Epithelial cell of prostate (primary cell): ENCODE data around the gene VWA7.
A peak's percentile ranks its signal among the peaks of the same experiment; 100 is the strongest.

ENCODE experiments used
- DNase-seq: peaks from one replicate; pipeline ENCODE4 v3.0.0-alpha.2; 2011; ENCODE audit warnings: low read depth, low spot score
- H3K27ac ChIP-seq: fragments of 450-650 bp; 2 replicates; pipeline ENCODE4 v1.5.1; 2017; ENCODE audit warnings: mild to moderate bottlenecking

Gene VWA7

GRCh38 chr6:31779908-31780307 lies 2.8 kb upstream of the VWA7 start:
- DNase-seq, result no peak
- H3K27ac ChIP-seq, result no peak overlapping the region

GRCh38 chr6:31778999-31779885 lies 2.1 kb upstream of the VWA7 start:
- no peak for DNase-seq
- no peak overlapping the region for H3K27ac ChIP-seq

- H3K27ac ChIP-seq, result no peak overlapping the region
- DNase-seq, result no peak
Observed at GRCh38 chr6:31778193-31778592, 1.1 kb upstream of the VWA7 start.

GRCh38 chr6:31777667-31778050 lies 531 bp upstream of the VWA7 start:
- H3K27ac ChIP-seq, result peak overlapping the region; percentile 57
- no peak for DNase-seq

GRCh38 chr6:31776485-31776988 lies 591 bp downstream of the VWA7 start:
- no peak for DNase-seq

GRCh38 chr6:31775633-31776484 lies 1.3 kb downstream of the VWA7 start:
- H3K27ac ChIP-seq, result no peak overlapping the region
- DNase-seq, result no peak

More at GRCh38 chr6:31776485-31776988, 591 bp downstream of the VWA7 start:
- H3K27ac ChIP-seq, result peak overlapping the region; percentile 57

- no peak for DNase-seq
- H3K27ac ChIP-seq, result no peak overlapping the region
Observed at GRCh38 chr6:31775184-31775583, 1.9 kb downstream of the VWA7 start.

- no peak for DNase-seq
- H3K27ac ChIP-seq, result no peak overlapping the region
Observed at GRCh38 chr6:31771992-31772358, 5.2 kb downstream of the VWA7 start.

- no peak overlapping the region for H3K27ac ChIP-seq
- no peak for DNase-seq
Observed at GRCh38 chr6:31770860-31771259, 6.3 kb downstream of the VWA7 start.

- no peak overlapping the region for H3K27ac ChIP-seq
- no peak for DNase-seq
Observed at GRCh38 chr6:31769684-31770371, 7.3 kb downstream of the VWA7 start.

- DNase-seq, result no peak
- H3K27ac ChIP-seq, result no peak overlapping the region
Observed at GRCh38 chr6:31768363-31769257, 8.5 kb downstream of the VWA7 start.

- no peak overlapping the region for H3K27ac ChIP-seq
- no peak for DNase-seq
Observed at GRCh38 chr6:31767096-31767645, 10.0 kb downstream of the VWA7 start.

- DNase-seq, result no peak
- no peak overlapping the region for H3K27ac ChIP-seq
Observed at GRCh38 chr6:31765910-31766794, 11.0 kb downstream of the VWA7 start.

- no peak for DNase-seq
- H3K27ac ChIP-seq, result no peak overlapping the region
Observed at GRCh38 chr6:31765559-31765909, 11.6 kb downstream of the VWA7 start.

- no peak for DNase-seq
- H3K27ac ChIP-seq, result no peak overlapping the region
Observed at GRCh38 chr6:31764198-31764597, 12.9 kb downstream of the VWA7 start.

- no peak overlapping the region for H3K27ac ChIP-seq
- no peak for DNase-seq
Observed at GRCh38 chr6:31763619-31763940, 13.5 kb downstream of the VWA7 start.

GRCh38 chr6:31762878-31763618 lies 14.1 kb downstream of the VWA7 start:
- H3K27ac ChIP-seq, result no peak overlapping the region
- DNase-seq, result no peak

GRCh38 chr6:31762356-31762755 lies 14.8 kb downstream of the VWA7 start, which contains the start of gene SAPCD1:
SAPCD1 (plus strand) TSS chr6:31762656; CDS start chr6:31763055, 399 bp downstream.
- no peak within 1 kb of the TSS for H3K27ac ChIP-seq
- DNase-seq, result no peak
